ENCODE data around the gene SHC2. TPM values are rescaled to one million over a fixed set of nuclear protein-coding genes. Genes with fewer than 3 reads are reported as not detected.
"Not testable (repeated sequence)": the region's sequence is repeated elsewhere in the genome, so short reads cannot be mapped to it uniquely, and the experiment has no call there.

The SHC2 gene
- total RNA-seq, 1 donor from 2014 or later: 47.8 TPM

- H3K9me3 Mint-ChIP-seq (ENCODE audit: low read depth): no peaks in the 10 kb centered on the region
- no peak for TF ChIP-seq CTCF (IDR thresholded peaks at IDR 0.05)
- H3K36me3 Mint-ChIP-seq (ENCODE audit: low read depth): peaks cover 8% of the 10 kb centered on the region
- no peak for DNase-seq (ENCODE audit: low spot score)
- H3K27ac Mint-ChIP-seq (ENCODE audit: unreplicated experiment): no peak overlapping the region
- peaks cover 4% of the 10 kb centered on the region for H3K4me1 Mint-ChIP-seq (ENCODE audit: low read depth)
- no peaks in the 10 kb centered on the region for H3K27me3 Mint-ChIP-seq (ENCODE audit: low read depth)
- no peak overlapping the region for H3K4me3 Mint-ChIP-seq (ENCODE audit: unreplicated experiment)
Observed at GRCh38 chr19:452829-453228, 8.0 kb downstream of the SHC2 start.

- not testable (repeated sequence) for H3K36me3 Mint-ChIP-seq (ENCODE audit: low read depth); H3K4me3 Mint-ChIP-seq (ENCODE audit: unreplicated experiment); H3K27me3 Mint-ChIP-seq (ENCODE audit: low read depth); H3K9me3 Mint-ChIP-seq (ENCODE audit: low read depth); H3K4me1 Mint-ChIP-seq (ENCODE audit: low read depth); DNase-seq (ENCODE audit: low spot score); H3K27ac Mint-ChIP-seq (ENCODE audit: unreplicated experiment)
Observed at GRCh38 chr19:450912-451481, 9.8 kb downstream of the SHC2 start.

- H3K36me3 Mint-ChIP-seq (ENCODE audit: low read depth): peaks cover 6% of the 10 kb centered on the region
Observed at GRCh38 chr19:449916-450315, 10.9 kb downstream of the SHC2 start.

GRCh38 chr19:447816-448560 is 12.8 kb downstream of the SHC2 start:
- Mint-ChIP-seq H3K27ac (ENCODE audit: unreplicated experiment) (peak overlapping the region; percentile 11), H3K36me3 (ENCODE audit: low read depth) (peaks cover 2% of the 10 kb centered on the region), H3K9me3 (ENCODE audit: low read depth) (no peaks in the 10 kb centered on the region), H3K4me3 (ENCODE audit: unreplicated experiment) (no peak overlapping the region), H3K4me1 (ENCODE audit: low read depth) (peaks cover 4% of the 10 kb centered on the region), H3K27me3 (ENCODE audit: low read depth) (no peaks in the 10 kb centered on the region)
- no peak for TF ChIP-seq CTCF (IDR thresholded peaks at IDR 0.05)
- no peak for DNase-seq (ENCODE audit: low spot score)

More at GRCh38 chr19:449916-450315, 10.9 kb downstream of the SHC2 start:
- no peaks in the 10 kb centered on the region for H3K27me3 Mint-ChIP-seq (ENCODE audit: low read depth)
- no peak overlapping the region for H3K27ac Mint-ChIP-seq (ENCODE audit: unreplicated experiment)
- no peaks in the 10 kb centered on the region for H3K9me3 Mint-ChIP-seq (ENCODE audit: low read depth)
- TF ChIP-seq CTCF (IDR thresholded peaks at IDR 0.05): no peak
- H3K4me1 Mint-ChIP-seq (ENCODE audit: low read depth): peaks cover 4% of the 10 kb centered on the region
- H3K4me3 Mint-ChIP-seq (ENCODE audit: unreplicated experiment): no peak overlapping the region
- DNase-seq (ENCODE audit: low spot score): no peak

- TF ChIP-seq CTCF (IDR thresholded peaks at IDR 0.05): no peak
- Mint-ChIP-seq H3K27ac (ENCODE audit: unreplicated experiment) (no peak overlapping the region), H3K9me3 (ENCODE audit: low read depth) (no peaks in the 10 kb centered on the region), H3K27me3 (ENCODE audit: low read depth) (no peaks in the 10 kb centered on the region), H3K4me3 (ENCODE audit: unreplicated experiment) (no peak overlapping the region), H3K4me1 (ENCODE audit: low read depth) (peaks cover 4% of the 10 kb centered on the region), H3K36me3 (ENCODE audit: low read depth) (peaks cover 3% of the 10 kb centered on the region)
- no peak for DNase-seq (ENCODE audit: low spot score)
Observed at GRCh38 chr19:447064-447426, 13.8 kb downstream of the SHC2 start.
